Kidney (tissue), 14 donors: ENCODE data around the gene RSPH1. TPM values are rescaled to one million over a fixed set of nuclear protein-coding genes. Genes with fewer than 3 reads are reported as not detected.

Experiments used
- DNase-seq, 5 donors: peaks; one replicate each; pipeline ENCODE4 v3.0.0-alpha.2; 2013 to 2020
- FAIRE-seq: peaks from 2 replicates; lab custom pipeline; 2012; peaks lifted over from hg19 to GRCh38; lab: Jason Lieb, UNC
- H3K27ac ChIP-seq, 2 donors: one replicate each; pipeline ENCODE4 v1.7.0; 2013; ENCODE audit warnings: low read depth in 2 of 2, low read length in 2 of 2, inconsistent platforms in 1 of 2
- H3K27me3 ChIP-seq: one replicate; pipeline ENCODE4 v1.7.1; 2013; ENCODE audit warnings: low read length, inconsistent platforms; ENCODE audit not compliant: control insufficient read depth, insufficient read depth
- H3K36me3 ChIP-seq, 3 donors: one replicate each; pipeline versions ENCODE4 v1.7.0 to v1.7.1; 2013; ENCODE audit warnings: low read length in 3 of 3, control low read depth in 1 of 3, inconsistent platforms in 1 of 3; ENCODE audit not compliant: insufficient read depth in 3 of 3, control insufficient read depth in 2 of 3
- H3K4me1 ChIP-seq, 3 donors: one replicate each; pipeline versions ENCODE4 v1.7.0 to v1.7.1; 2013; ENCODE audit warnings: low read length in 3 of 3, inconsistent platforms in 1 of 3, low read depth in 1 of 3; ENCODE audit not compliant: control insufficient read depth in 2 of 3, insufficient read depth in 2 of 3
- H3K4me3 ChIP-seq, 3 donors: one replicate each; pipeline versions ENCODE4 v1.7.0 to v1.8.1; 2013; ENCODE audit warnings: low read length in 3 of 3, control low read depth in 1 of 3, inconsistent platforms in 1 of 3
- H3K9ac ChIP-seq, 3 donors: one replicate each; pipeline versions ENCODE4 v1.7.0 to v1.7.1; 2013; ENCODE audit warnings: low read length in 3 of 3, control low read depth in 1 of 3, inconsistent platforms in 1 of 3
- H3K9me3 ChIP-seq, 3 donors: one replicate each; pipeline versions ENCODE4 v1.7.0 to v1.7.1; 2013; ENCODE audit warnings: low read length in 3 of 3, control low read depth in 1 of 3, inconsistent platforms in 1 of 3; ENCODE audit not compliant: control insufficient read depth in 2 of 3, insufficient read depth in 1 of 3
- intact Hi-C: fragments of 100-400 bp; cut with DNase I; formaldehyde crosslinking; loops from one replicate; pipeline ENCODE4 v1.11.1; 2022
- polyA plus RNA-seq: library from polyadenylated mRNA; stranded (reverse); fragments of 350-450 nt; fragmentation: Illumina TruSeq; extraction: RNeasy Lipid Tissue Mini Kit (QIAGEN cat#74804); gene quantifications from one replicate; pipeline ENCODE4 v1.2.3, GENCODE V29; 2014; ENCODE audit warnings: low read depth, low replicate concordance; ENCODE audit not compliant: insufficient read depth
- total RNA-seq: library from RNA; stranded (reverse); fragmentation: NEBNext Ultra II Directional; extraction: Animal tissue kit (Norgen Biotek cat#: 25700); gene quantifications from one replicate; pipeline ENCODE4 v1.2.1, GENCODE V29; 2021
- TF ChIP-seq, protein P1 (sequence below): IDR thresholded peaks from 3 replicates; pipeline ENCODE4 v1.5.1; 2012; ENCODE audit warnings: mild to moderate bottlenecking, moderate library complexity, borderline replicate concordance; ENCODE audit not compliant: insufficient read depth; ENCODE audit errors: extremely low read depth
- donor health status: control.
- donor health status: control.
- donor health status: control.
- donor health status: control.
- donor health status: control.
- donor health status: DM: yes; HTN: yes; CAD: no.
- donor health status: Normal renal cell carcinoma (clear cell type).

RSPH1 gene
- total and polyA plus RNA-seq, 2 donors from 2014 or later, result 12.0 to 13.0 TPM

DNA sequence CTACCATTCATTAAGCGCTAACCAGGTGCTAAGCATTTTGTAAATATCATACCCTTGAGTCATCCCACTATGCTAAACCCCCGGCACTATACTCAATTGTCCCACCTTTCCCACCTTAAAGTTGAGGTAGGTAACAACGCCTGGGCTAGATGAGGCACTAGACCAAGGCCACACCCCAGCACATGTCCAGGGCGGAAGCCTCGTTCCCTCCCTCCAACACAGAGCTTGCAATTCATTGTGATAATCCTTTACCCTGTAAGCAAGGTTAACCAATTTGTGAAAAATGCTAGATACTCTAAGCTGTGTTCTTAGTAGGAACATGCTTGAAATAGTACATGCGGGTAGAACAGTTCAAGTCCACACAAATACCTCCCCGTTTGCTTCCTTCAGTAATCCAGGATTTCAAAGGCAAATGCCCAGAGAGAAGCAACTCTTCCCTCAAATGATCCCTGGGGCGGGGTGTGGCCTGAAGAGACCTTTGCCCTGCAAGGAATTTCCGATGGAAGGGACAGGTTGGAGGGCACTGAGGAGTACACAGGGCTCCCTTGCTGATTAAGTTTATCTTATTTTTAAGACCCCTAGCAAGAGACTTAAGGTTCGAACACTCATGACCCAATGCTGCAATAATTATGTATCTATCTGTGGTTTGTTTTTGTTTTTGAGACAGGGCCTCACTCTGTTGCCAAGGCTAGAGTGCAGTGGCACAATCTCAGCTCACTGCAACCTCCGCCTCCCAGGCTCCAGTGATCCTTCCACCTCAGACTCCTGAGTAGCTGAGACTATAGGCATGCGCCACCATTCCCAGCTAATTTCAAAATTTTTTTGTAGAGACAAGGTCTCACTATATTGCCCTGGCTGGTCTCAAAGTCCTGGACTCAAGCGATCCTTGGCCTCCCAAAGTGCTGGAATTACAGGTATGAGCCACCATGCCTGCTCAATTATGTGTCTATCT is 2.6 kb downstream of the RSPH1 start:
- intact Hi-C loops, result no loop called here
- FAIRE-seq, result no peak
- Histone ChIP-seq H3K4me1 (peaks cover 0 to 8% (median 0%) of the 10 kb centered on the region in 3 donors), H3K36me3 (no peaks in the 10 kb centered on the region), H3K9me3 (no peaks in the 10 kb centered on the region), H3K27ac (no peak overlapping the region), H3K27me3 (no peaks in the 10 kb centered on the region), H3K9ac (no peak overlapping the region), H3K4me3 (no peak overlapping the region)
- TF ChIP-seq, protein P1, sequence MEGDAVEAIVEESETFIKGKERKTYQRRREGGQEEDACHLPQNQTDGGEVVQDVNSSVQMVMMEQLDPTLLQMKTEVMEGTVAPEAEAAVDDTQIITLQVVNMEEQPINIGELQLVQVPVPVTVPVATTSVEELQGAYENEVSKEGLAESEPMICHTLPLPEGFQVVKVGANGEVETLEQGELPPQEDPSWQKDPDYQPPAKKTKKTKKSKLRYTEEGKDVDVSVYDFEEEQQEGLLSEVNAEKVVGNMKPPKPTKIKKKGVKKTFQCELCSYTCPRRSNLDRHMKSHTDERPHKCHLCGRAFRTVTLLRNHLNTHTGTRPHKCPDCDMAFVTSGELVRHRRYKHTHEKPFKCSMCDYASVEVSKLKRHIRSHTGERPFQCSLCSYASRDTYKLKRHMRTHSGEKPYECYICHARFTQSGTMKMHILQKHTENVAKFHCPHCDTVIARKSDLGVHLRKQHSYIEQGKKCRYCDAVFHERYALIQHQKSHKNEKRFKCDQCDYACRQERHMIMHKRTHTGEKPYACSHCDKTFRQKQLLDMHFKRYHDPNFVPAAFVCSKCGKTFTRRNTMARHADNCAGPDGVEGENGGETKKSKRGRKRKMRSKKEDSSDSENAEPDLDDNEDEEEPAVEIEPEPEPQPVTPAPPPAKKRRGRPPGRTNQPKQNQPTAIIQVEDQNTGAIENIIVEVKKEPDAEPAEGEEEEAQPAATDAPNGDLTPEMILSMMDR, result no peak
- DNase-seq, result peak in 1 of 5 donors; percentile 30

DNA sequence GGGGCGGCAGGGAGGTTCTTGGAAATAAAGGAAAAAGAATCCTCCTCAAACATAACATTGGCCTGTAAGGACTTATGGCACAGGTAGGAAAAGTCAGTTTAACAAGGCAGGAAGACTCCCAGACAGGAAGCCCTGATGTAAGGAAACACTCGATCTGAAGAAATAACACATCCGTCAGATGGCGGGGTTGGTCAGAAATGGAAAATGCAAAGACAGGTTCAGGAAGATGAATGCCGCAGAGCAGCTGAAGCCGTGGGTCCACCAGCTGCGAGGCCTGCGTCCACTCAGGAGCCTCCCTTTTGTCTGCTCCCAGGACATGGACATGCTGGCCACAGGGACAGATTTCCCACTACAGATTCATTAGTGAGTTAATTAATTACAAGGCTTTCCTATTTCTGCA is 3.8 kb downstream of the RSPH1 start:
- H3K9ac ChIP-seq, result no peak overlapping the region
- no peaks in the 10 kb centered on the region for H3K27me3 ChIP-seq
- FAIRE-seq (no peak), DNase-seq (peak in 3 of 5 donors; percentile 15 to 30 (median 22))
- no peaks in the 10 kb centered on the region for H3K9me3 ChIP-seq
- H3K36me3 ChIP-seq, result no peaks in the 10 kb centered on the region
- no peak overlapping the region for H3K27ac ChIP-seq
- peaks cover 0 to 8% (median 0%) of the 10 kb centered on the region in 3 donors for H3K4me1 ChIP-seq
- TF ChIP-seq, protein P1, result no peak
- H3K4me3 ChIP-seq, result no peak overlapping the region
- intact Hi-C loops, result no loop called here

DNA sequence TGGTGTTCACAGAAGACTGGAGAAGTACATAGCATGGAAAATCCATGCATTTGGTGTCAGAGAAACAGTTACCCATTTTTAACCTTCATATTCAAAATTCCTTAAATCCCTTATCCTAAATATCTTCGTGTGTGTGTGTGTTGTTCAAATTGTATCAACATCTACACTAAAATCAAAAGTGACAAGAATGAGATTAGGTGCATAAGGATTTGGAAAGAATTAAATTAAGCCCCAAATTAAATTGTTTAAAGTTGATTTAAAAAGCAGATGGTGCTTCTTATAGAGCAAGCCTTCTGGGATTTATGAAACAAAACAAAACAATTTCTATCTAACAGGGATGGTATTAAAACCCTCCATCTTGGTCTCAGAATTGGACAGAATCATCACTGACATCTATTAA is 4.7 kb downstream of the RSPH1 start:
- FAIRE-seq, result no peak

More for the DNA sequence above, 4.7 kb downstream of the RSPH1 start:
- no peaks in the 10 kb centered on the region for H3K36me3 ChIP-seq
- H3K4me1 ChIP-seq, result peaks cover 0 to 4% (median 0%) of the 10 kb centered on the region in 3 donors
- H3K9me3 ChIP-seq, result no peaks in the 10 kb centered on the region
- no peak overlapping the region for H3K4me3 ChIP-seq
- TF ChIP-seq, protein P1, result no peak
- no peaks in the 10 kb centered on the region for H3K27me3 ChIP-seq
- no peak overlapping the region for H3K9ac ChIP-seq
- no peak overlapping the region for H3K27ac ChIP-seq
- intact Hi-C loops, result no loop called here
- DNase-seq, result no peak
